ENCODE data around the gene SLC12A5. TPM values are rescaled to one million over a fixed set of nuclear protein-coding genes. Genes with fewer than 3 reads are reported as not detected.

The SLC12A5 gene
- total RNA-seq, 1 experiment from 2014 or later, result 7.2 TPM

DNA sequence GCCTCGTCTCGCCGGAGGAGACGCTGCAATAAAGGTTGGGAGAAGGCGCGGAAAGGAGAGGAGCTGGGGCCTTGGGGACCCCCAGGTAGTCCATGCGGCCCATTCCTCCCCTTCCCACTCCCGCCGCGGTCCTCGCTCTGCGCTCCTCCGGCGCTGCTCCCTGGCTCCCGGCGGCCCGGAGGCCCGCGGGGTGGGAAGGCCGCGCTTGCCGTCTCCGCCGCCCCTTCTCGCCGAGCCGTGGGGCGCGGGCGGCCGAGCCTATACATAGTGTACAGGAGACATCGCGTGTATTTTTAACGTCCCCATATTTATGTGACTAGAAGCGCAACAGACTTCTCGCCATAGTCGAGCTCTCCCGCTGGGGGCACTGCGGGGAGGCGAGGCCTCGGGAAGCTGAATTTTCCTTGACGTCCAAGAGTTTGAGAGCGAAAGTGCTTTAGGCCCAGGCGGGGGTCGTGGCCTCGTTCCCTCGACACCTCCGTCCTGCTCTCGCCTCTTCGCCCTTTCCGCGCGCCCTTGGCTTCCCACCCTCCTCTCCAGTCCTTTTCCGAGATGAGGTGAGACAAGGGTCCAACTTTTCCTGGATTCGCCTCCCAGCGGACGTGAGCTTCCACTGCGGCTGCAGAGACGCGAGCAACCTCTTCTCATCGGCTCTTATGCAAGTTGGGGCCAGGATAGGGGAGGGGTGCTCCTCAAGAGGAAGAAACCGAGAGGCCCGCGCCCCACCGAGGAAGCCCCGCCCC is 29.0 kb downstream of the SLC12A5 start (continued):
- TF ChIP-seq, protein P1, sequence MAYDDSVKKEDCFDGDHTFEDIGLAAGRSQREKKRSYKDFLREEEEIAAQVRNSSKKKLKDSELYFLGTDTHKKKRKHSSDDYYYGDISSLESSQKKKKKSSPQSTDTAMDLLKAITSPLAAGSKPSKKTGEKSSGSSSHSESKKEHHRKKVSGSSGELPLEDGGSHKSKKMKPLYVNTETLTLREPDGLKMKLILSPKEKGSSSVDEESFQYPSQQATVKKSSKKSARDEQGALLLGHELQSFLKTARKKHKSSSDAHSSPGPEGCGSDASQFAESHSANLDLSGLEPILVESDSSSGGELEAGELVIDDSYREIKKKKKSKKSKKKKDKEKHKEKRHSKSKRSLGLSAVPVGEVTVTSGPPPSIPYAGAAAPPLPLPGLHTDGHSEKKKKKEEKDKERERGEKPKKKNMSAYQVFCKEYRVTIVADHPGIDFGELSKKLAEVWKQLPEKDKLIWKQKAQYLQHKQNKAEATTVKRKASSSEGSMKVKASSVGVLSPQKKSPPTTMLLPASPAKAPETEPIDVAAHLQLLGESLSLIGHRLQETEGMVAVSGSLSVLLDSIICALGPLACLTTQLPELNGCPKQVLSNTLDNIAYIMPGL (CRISPR knock-in tag; IDR thresholded peaks at IDR 0.05), result peak; percentile 50; the same call in 1 of the 2 replicates
- no peak for TF ChIP-seq ZNF138 (CRISPR knock-in tag; conservative IDR thresholded peaks at IDR 0.05)
- TF ChIP-seq ZNF532 (CRISPR knock-in tag; IDR thresholded peaks at IDR 0.05; ENCODE audit: borderline replicate concordance), result no peak
- TF ChIP-seq, protein P2, sequence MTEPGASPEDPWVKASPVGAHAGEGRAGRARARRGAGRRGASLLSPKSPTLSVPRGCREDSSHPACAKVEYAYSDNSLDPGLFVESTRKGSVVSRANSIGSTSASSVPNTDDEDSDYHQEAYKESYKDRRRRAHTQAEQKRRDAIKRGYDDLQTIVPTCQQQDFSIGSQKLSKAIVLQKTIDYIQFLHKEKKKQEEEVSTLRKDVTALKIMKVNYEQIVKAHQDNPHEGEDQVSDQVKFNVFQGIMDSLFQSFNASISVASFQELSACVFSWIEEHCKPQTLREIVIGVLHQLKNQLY (CRISPR knock-in tag; IDR thresholded peaks at IDR 0.05), result no peak; the same call in 1 of the 2 replicates
- no peak for TF ChIP-seq NFYB (CRISPR knock-in tag; conservative IDR thresholded peaks at IDR 0.05; ENCODE audit: low read depth)
- TF ChIP-seq, protein P3, sequence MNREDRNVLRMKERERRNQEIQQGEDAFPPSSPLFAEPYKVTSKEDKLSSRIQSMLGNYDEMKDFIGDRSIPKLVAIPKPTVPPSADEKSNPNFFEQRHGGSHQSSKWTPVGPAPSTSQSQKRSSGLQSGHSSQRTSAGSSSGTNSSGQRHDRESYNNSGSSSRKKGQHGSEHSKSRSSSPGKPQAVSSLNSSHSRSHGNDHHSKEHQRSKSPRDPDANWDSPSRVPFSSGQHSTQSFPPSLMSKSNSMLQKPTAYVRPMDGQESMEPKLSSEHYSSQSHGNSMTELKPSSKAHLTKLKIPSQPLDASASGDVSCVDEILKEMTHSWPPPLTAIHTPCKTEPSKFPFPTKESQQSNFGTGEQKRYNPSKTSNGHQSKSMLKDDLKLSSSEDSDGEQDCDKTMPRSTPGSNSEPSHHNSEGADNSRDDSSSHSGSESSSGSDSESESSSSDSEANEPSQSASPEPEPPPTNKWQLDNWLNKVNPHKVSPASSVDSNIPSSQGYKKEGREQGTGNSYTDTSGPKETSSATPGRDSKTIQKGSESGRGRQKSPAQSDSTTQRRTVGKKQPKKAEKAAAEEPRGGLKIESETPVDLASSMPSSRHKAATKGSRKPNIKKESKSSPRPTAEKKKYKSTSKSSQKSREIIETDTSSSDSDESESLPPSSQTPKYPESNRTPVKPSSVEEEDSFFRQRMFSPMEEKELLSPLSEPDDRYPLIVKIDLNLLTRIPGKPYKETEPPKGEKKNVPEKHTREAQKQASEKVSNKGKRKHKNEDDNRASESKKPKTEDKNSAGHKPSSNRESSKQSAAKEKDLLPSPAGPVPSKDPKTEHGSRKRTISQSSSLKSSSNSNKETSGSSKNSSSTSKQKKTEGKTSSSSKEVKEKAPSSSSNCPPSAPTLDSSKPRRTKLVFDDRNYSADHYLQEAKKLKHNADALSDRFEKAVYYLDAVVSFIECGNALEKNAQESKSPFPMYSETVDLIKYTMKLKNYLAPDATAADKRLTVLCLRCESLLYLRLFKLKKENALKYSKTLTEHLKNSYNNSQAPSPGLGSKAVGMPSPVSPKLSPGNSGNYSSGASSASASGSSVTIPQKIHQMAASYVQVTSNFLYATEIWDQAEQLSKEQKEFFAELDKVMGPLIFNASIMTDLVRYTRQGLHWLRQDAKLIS (CRISPR knock-in tag; IDR thresholded peaks at IDR 0.05; ENCODE audit: borderline replicate concordance), result no peak
- TF ChIP-seq, protein P4, sequence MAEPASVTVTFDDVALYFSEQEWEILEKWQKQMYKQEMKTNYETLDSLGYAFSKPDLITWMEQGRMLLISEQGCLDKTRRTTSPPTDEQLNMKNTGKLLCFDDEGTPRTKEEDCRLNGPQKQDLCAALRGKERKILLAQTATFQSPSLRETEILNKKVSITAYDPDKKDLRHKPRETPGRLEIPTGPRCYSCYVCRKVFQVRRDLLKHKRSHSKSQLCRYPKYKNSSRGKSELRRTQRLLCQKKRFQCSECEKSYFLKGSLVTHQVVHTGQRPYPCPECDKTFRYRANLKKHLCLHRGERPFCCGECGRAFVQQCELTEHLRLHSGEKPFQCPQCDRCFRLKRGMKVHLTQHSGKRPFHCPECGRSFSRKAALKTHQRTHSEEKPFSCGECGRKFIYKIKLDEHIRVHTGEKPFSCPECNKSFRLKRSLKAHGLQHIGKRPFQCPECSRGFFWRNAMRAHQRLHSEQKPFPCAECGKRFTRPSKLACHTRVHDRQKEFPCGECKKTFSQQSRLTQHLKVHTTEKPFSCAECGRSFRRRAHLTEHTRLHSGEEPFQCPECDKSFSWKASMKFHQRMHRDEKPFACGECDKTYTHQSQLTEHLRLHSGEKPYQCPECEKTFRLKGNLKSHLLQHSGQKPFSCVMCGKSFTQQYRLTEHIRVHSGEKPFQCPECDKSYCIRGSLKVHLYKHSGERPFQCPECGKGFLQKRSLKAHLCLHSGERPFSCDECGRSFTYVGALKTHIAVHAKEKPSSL (CRISPR knock-in tag; conservative IDR thresholded peaks at IDR 0.05), result no peak
- TF ChIP-seq, protein P5, sequence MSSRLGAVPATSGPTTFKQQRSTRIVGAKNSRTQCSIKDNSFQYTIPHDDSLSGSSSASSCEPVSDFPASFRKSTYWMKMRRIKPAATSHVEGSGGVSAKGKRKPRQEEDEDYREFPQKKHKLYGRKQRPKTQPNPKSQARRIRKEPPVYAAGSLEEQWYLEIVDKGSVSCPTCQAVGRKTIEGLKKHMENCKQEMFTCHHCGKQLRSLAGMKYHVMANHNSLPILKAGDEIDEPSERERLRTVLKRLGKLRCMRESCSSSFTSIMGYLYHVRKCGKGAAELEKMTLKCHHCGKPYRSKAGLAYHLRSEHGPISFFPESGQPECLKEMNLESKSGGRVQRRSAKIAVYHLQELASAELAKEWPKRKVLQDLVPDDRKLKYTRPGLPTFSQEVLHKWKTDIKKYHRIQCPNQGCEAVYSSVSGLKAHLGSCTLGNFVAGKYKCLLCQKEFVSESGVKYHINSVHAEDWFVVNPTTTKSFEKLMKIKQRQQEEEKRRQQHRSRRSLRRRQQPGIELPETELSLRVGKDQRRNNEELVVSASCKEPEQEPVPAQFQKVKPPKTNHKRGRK (CRISPR knock-in tag; IDR thresholded peaks at IDR 0.05; ENCODE audit: borderline replicate concordance), result no peak
- TF ChIP-seq KAT7 (CRISPR knock-in tag; IDR thresholded peaks at IDR 0.05; ENCODE audit: borderline replicate concordance), result no peak
- TF ChIP-seq OVOL2 (CRISPR knock-in tag; IDR thresholded peaks at IDR 0.05; ENCODE audit: borderline replicate concordance), result no peak
